NCI-H128 (cell line): Measurements from ENCODE around the gene ABCB1.
"Not testable (repeated sequence)": the region's sequence is repeated elsewhere in the genome, so short reads cannot be mapped to it uniquely, and the experiment has no call there.

Source experiments
- DNase-seq: peaks from one replicate; lab custom pipeline; 2025; ENCODE audit not compliant: unreplicated experiment; lab: John Stamatoyannopoulos, UW

ABCB1 gene

GRCh38 chr7:87474533-87475358 is 125.9 kb downstream of the ABCB1 start:
- DNase-seq, result no peak

DNA sequence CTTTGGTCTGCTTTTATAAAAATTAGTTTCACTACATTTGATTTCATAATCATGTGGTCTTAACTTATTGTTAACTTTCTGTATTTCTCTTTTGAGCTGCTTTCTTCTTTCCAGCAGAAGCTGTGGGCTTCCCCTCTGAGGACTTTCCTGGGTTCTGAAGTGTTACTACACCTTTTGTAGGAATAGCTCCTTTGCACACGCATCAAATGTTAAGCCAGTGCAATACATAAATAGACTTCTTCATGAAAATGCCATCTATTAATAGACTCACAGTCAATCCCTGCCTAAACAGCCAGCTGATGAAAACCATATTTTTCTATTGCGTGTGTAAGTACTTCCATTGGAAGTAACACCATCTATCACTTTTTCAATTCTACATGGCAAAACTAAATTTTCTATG is 126.7 kb downstream of the ABCB1 start:
- no peak for DNase-seq

DNA sequence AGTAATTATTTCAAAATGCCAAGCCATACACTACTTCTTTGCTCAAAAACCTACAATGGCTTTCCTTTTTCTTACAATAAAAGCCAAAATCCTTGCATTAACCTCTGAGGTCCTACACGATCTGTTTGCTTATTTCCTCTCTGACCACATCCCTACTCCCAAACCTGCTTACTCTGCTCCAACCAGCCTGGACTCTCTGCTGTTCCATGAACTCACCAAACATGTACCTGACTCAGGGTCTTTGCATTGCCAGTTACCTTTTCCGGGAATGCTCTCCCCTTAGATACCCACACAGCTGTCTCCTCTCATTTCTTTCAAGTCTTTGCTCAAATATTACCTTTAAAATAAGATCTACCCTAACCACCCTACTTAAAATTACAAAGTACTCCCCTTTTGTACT is 127.5 kb downstream of the ABCB1 start:
- no peak for DNase-seq

GRCh38 chr7:87471473-87471872 is 129.2 kb downstream of the ABCB1 start:
- no peak for DNase-seq

GRCh38 chr7:87469204-87469603 is 131.5 kb downstream of the ABCB1 start:
- not testable (repeated sequence) for DNase-seq

GRCh38 chr7:87465534-87465880 is 135.2 kb downstream of the ABCB1 start:
- not testable (repeated sequence) for DNase-seq

- not testable (repeated sequence) for DNase-seq
Measured at GRCh38 chr7:87464830-87465533, 135.7 kb downstream of the ABCB1 start.

GRCh38 chr7:87463982-87464381 is 136.7 kb downstream of the ABCB1 start:
- DNase-seq, result no peak

DNA sequence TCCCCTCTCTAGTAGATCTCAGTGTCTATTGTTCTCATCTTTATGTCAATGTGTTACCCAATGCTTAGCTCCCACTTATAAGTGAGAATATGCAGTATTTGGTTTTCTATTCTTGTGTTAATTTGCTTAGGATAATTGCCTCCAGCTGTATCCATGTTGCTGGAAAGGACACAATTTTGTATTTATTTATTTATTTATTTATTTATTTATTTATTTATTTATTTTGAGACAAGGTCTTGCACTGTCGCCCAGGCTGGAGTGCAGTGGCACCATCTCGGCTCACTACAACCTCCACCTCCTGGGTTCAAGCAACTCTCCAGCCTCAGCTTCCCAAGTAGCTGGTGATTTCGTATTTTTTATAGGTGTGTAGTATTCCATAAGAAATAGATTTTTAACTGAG is 140.2 kb downstream of the ABCB1 start:
- not testable (repeated sequence) for DNase-seq

GRCh38 chr7:87459941-87460340 is 140.7 kb downstream of the ABCB1 start:
- no peak for DNase-seq

DNA sequence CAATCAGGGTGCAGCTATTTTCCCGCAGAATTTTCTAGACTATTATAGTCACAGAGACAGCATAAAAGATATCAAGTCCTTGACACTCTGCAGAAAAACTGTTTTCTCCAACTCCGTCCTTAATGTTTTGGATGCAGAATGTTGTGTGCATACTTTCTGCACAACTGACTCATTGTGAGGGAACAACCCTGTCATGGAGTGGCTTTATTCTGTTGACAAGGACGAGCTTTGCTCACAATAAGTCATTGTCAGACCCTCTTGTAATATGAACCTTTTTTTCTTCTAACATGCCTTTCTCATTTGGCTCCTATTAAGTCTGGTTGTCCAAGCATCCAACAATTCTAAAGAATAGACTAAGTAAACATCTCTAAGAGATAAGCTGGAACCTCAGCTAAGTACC is 142.5 kb downstream of the ABCB1 start:
- no peak for DNase-seq

- DNase-seq, result no peak
Measured at GRCh38 chr7:87456247-87456646, 144.4 kb downstream of the ABCB1 start.
